NK-92 (cell line): ENCODE measurements around the gene REL.

Experiments
- DNase-seq: peaks from one replicate; lab custom pipeline; 2025; ENCODE audit not compliant: unreplicated experiment; lab: John Stamatoyannopoulos, UW

The REL gene

GRCh38 chr2:60963190-60963589 is 81.8 kb downstream of the REL start:
- DNase-seq: no peak

DNA sequence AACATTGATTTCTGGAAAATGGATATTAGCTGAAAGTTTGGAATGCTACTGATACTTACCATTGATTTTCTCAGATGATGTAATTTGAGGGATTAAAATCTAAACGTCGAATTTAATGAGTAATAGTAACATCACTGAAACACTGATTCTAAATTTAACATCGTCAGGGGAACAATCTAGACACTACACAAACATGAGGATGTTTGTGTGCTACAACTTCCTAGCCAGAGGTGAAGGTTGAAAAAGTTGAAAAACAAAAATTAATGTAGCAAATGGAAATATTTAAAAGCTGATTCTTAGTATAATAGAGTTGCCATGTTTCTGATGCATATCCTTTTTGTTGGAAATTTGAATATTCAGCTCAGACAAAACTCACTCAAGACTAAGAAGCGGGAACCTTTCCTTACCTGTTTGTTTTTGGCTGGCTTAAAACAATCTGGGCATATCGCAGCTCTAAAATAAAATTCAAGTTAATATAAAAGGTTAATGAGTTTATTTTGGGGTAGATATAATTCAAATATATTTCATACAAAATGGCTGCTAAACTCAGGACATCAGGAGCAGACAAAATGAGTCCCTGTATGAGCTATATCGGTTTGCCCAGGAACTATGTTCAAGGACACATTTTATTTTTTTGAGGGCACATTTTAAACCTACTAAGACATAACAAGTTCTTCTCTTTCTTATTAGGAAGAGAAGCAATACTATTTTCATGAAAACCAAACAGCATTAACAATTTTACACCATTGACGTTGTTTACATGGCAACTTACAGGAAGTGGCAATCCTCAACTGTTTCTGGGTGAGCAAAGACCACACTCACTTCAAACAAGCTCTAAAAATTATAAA is 83.5 kb downstream of the REL start:
- no peak for DNase-seq

GRCh38 chr2:60965499-60965785 is 84.1 kb downstream of the REL start:
- DNase-seq: no peak

DNA sequence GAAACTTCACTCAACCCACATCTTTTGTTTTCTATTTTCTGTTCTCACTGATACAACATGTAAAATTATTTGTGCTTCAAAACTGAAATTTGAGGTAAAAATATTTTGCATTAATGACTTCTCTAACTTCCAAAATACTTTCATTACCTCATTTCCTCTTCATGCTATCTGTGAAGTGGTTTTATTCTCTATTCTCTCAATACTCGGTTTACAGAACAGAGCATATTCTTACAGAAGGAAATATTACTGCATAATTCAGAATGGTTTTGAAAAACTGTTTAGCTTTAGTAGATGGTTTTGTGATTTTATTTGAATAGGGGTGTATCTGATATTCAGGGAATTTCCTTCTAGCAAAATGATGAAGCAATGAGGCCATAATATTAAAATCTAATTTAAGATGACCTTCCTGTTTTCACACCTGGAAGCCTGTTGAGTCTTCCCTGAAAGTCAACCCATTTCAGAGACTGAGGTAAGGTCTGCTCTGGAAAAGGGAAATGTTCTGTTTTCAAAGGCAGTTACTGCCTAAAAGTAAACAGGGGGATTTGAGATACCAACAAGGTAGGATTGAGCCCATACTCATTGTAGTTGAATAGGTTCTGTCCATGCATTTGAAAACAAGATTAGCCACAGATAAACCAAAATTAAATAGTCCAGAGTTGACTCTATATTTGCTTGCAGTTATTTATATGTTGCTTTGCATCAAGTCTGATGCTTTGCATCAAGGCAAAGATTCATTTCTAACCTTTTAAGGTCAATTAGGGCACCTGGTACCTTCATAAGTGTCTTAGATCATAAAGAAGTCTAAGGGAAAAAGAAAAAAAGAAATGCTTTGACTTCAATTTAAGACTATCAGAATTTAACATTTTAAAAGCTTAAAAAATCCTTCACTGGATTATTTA is 85.4 kb downstream of the REL start:
- no peak for DNase-seq

DNA sequence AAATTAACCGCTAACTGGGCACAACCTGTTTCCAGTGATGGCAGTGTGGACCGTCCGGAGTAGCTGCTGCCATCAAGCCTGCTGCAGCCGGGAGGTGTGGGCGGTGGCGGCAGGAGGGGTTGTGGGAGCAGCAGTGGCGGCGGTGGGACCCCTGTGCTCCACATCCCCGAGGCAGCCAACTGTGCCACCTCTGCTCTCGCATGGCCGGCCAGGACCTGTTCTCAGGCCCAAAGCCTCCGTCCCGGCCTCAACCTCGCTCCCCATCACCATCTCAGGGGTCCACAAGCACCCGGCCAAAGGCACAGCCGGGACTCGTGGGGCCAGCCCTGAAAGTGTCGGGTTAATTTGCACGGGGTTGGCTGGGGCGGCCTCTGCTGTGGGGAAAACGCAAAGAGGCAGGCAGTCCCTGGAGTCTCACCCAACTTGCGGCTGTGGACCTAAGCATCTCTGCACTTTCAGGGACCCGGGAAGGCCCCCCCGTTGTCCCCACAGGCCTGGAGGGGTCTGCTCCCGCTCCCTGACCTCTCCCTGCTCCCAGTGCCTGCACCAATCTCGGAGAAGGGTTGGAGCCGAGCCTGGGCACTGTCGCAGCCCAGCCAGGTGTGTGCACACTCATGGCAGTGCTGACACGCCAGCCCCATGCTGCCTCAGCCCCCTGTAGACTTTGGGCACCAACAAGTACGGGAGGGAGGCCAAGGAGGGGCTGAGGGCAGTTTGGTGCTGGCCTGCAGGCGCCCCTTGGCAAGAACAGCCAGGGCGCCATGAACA is 91.7 kb downstream of the REL start:
- no peak for DNase-seq

DNA sequence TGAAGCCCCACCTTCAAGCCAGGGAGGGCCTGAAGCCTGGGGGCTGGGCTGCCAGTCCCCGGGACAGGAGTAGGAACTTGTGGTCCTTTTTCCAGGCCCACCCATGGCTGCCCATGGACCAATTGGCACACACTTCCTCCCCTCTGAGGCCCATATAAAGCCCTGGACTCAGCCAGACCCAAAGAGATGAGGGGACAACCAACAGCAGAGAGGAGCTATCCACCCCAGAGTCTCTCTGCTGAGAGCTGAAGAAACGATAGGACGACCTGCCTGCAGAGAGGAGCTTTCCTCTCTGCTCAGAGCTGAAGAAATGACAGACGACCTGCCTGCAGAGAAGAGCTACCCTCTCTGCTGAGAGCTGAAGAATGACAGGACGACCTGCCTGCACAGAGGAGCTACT is 92.3 kb downstream of the REL start:
- DNase-seq: no peak

DNA sequence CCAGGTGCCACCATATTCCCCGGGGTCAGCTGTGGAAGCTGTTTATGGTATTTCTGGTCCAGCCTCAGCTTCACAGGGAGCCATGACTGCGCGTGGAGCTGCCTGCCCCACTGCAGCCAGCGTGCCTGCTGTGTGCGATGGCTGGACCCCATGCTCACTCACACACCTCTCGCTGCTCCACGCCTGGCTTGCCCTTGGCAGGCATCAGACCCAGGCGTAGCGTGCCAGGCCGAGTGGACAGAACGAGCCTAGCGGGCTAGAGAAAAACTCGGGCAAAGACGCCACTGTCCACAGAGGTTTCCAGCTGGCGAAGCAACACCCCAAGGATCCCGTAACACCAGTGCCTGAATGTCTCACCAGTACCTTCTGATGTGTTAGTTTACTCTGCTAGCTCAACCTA is 93.3 kb downstream of the REL start:
- no peak for DNase-seq
